Common myeloid progenitor, CD34-positive (primary cell): ENCODE measurements around the gene SDR9C7.
A peak's percentile ranks its signal among the peaks of the same experiment; 100 is the strongest.
"Not testable (repeated sequence)": the region's sequence is repeated elsewhere in the genome, so short reads cannot be mapped to it uniquely, and the experiment has no call there.

ENCODE experiments used
- CTCF ChIA-PET: fragments of 350-600 bp; sonication (Branson Sonifier 250); formaldehyde crosslinking; loops from one replicate; lab custom pipeline; 2021; ENCODE audit warnings: antibody characterized with exemption; lab: Charles Lee
- POLR2A ChIA-PET: fragments of 350-600 bp; sonication (Branson Sonifier 250); formaldehyde crosslinking; loops from one replicate; lab custom pipeline; 2021; ENCODE audit warnings: antibody characterized with exemption; lab: Charles Lee
- DNase-seq, 3 donors: peaks; one replicate each; pipeline versions ENCODE4 v3.0.0 to v3.0.0-alpha.2; 2013
- H3K27ac ChIP-seq, 2 experiments: 1 replicate in 1 of 2; 2 replicates in 1 of 2; pipeline ENCODE4 v1.7.0; 2013; ENCODE audit warnings: inconsistent platforms in 2 of 2, low read length in 2 of 2, mild to moderate bottlenecking in 2 of 2, low read depth in 1 of 2, moderate library complexity in 1 of 2; ENCODE audit not compliant: severe bottlenecking in 2 of 2, insufficient read depth in 1 of 2, poor library complexity in 1 of 2
- H3K27me3 ChIP-seq, 5 experiments: replicated peaks in 2 of 5; 1 replicate in 3 of 5; 2 replicates in 2 of 5; pipeline versions ENCODE4 v1.6.1 to v1.7.0; 2013; ENCODE audit warnings: low read length in 4 of 5, mild to moderate bottlenecking in 2 of 5, moderate library complexity in 2 of 5, inconsistent platforms in 1 of 5; ENCODE audit not compliant: insufficient read depth in 5 of 5, control insufficient read depth in 4 of 5
- H3K36me3 ChIP-seq, 4 experiments: 1 replicate in 2 of 4; 2 replicates in 2 of 4; pipeline versions ENCODE4 v1.6.1 to v1.7.0; 2013; ENCODE audit warnings: low read length in 3 of 4, control low read depth in 1 of 4, mild to moderate bottlenecking in 1 of 4; ENCODE audit not compliant: control insufficient read depth in 4 of 4, insufficient read depth in 4 of 4
- H3K4me1 ChIP-seq, 4 experiments: 1 replicate in 3 of 4; 2 replicates in 1 of 4; pipeline versions ENCODE4 v1.6.1 to v1.7.1; 2013; ENCODE audit warnings: low read length in 3 of 4, mild to moderate bottlenecking in 3 of 4, control low read depth in 1 of 4, inconsistent platforms in 1 of 4, moderate library complexity in 1 of 4; ENCODE audit not compliant: control insufficient read depth in 4 of 4, insufficient read depth in 4 of 4; ENCODE audit errors: control extremely low read depth in 1 of 4
- H3K4me3 ChIP-seq, 7 experiments: 1 replicate in 4 of 7; 2 replicates in 3 of 7; pipeline versions ENCODE4 v1.5.1 to v1.7.0; 2013; ENCODE audit warnings: mild to moderate bottlenecking in 7 of 7, low read length in 6 of 7, moderate library complexity in 6 of 7, inconsistent platforms in 2 of 7, low read depth in 2 of 7, control low read depth in 1 of 7; ENCODE audit not compliant: insufficient read depth in 4 of 7, control insufficient read depth in 1 of 7; ENCODE audit errors: extremely low read depth in 1 of 7
- H3K9me3 ChIP-seq, 5 experiments: 1 replicate in 4 of 5; 2 replicates in 1 of 5; pipeline versions ENCODE4 v1.6.1 to v1.7.1; 2013; ENCODE audit warnings: low read length in 4 of 5, mild to moderate bottlenecking in 2 of 5, inconsistent platforms in 1 of 5, low read depth in 1 of 5, moderate library complexity in 1 of 5; ENCODE audit not compliant: control insufficient read depth in 4 of 5, insufficient read depth in 2 of 5; ENCODE audit errors: control extremely low read depth in 1 of 5
- WGBS: methylation state at CpG from one replicate; pipeline ENCODE4 v1.1.5; 2013; ENCODE audit not compliant: insufficient coverage; 5-methylcytosine and 5-hydroxymethylcytosine counted together

SDR9C7 gene

DNA sequence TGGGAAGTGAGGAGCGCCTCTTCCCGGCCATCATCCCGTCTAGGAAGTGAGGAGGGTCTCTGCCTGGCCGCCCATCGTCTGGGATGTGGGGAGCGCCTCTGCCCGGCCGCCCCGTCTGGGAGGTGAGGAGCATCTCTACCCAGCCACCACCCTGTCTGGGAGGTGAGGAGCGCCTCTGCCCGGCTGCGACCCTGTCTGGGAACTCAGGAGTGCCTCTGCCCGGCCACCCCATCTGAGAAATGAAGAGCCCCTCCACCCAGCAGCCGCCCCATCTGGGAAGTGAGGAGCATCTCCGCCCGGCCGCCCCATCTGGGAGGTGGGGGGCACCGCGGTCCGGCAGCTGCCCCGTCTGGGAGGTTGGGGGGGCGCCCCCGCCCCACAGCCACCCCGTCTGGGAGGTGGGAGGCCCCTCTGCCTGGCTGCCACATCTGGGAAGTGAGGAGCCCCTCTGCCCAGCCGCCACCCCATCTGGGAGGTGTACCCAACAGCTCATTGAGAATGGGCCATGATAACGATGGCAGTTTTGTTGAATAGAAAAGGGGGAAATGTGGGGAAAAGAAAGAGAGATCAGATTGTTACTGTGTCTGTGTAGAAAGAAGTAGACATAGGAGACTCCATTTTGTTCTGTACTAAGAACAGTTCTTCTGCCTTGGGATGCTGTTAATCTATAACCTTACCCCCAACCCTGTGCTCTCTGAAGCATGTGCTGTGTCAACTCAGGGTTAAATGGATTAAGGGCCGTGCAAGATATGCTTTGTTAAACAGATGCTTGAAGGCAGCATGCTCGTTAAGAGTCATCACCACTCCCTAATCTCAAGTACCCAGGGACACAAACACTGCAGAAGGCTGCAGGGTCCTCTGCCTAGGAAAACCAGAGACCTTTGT lies 54.7 kb downstream of the SDR9C7 start:
- CTCF ChIA-PET, DNase-seq, H3K27me3 ChIP-seq, H3K36me3 ChIP-seq, H3K27ac ChIP-seq, H3K4me3 ChIP-seq: not testable (repeated sequence)
- Histone ChIP-seq H3K4me1 (peaks cover 0 to 12% (median 2%) of the 10 kb centered on the region in 4 experiments), H3K9me3 (peaks cover 0 to 12% (median 5%) of the 10 kb centered on the region in 5 experiments)
- POLR2A ChIA-PET: interaction anchor here (0.6 kb wide), 1 partner anchor 30 kb away, joined by 4 read pairs; no protein-coding TSS in a partner anchor
- 97% methylated on average over 14 of the region's 28 CpGs for WGBS

DNA sequence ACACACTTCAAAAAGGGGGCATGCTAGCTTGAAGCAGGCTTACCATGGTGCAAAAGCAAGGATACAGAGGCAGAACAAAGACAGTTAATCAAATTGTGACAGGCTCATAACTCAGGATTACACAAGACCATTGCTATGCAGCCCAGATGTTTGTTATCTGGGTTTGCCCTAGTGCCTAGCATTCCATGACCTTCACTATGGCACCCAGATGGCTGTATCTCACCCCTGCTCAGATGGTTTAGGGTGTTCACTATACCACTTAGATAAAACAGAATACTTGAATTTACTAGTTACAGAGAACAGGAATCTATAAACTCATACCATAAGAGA lies 56.2 kb downstream of the SDR9C7 start:
- DNase-seq: peak in 1 of 3 donors; percentile 46
- no peaks in the 10 kb centered on the region for H3K27me3 ChIP-seq
- no peaks in the 10 kb centered on the region for H3K36me3 ChIP-seq
- ChIA-PET POLR2A (no interaction called here), CTCF (no interaction called here)
- peaks cover 0 to 8% (median 2%) of the 10 kb centered on the region in 5 experiments for H3K9me3 ChIP-seq
- H3K4me1 ChIP-seq: peaks cover 0 to 12% (median 2%) of the 10 kb centered on the region in 4 experiments
- H3K27ac ChIP-seq: no peak overlapping the region
- no peak overlapping the region for H3K4me3 ChIP-seq

DNA sequence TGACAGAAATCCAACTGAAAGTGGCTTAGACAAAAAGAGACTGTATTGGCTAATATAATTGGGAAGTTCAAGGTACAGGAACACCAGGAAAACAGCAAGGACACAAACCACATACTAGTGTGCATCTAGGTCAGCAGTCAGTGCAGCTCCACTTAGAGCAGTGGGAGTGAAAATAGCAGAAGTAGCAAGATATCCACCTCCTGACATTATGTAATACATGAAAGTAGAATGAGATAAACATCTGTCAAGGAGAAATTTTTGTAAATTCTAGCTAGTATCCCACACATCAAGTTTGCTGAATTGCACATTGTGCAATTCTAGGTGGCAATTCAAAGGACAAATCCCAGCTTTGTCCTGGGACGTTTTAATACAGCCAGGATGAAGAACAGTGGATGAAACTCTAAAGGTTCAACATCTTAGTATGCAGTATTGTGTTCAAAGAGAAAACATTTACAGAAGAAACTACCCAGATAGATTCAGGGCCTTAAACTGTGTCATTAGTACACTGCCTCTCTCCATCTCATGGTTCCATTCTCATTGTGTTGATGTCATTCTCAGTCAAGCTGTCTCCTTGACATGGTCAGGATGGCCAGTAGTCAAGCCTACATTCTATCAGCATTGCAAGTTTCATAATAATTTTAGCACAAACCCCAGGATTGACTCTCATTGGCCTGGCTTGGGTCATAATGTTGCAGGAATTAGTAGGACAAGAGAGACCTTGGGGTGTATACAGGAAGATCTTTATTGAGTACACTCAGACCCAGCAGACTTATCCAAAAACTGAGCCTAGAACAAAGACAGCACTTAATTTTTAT lies 56.8 kb downstream of the SDR9C7 start:
- DNase-seq: peak; percentile 8 to 58 (median 40)
- H3K27ac ChIP-seq: no peak overlapping the region
- ChIA-PET POLR2A (interaction anchor here (0.6 kb wide), 1 partner anchor 75 kb away, joined by 3 read pairs; no protein-coding TSS in a partner anchor), CTCF (no interaction called here)
- H3K9me3 ChIP-seq: peaks cover 0 to 6% (median 2%) of the 10 kb centered on the region in 5 experiments
- no peak overlapping the region for H3K4me3 ChIP-seq
- WGBS: no CpG with 5 or more reads among the region's 1 CpG
- no peaks in the 10 kb centered on the region for H3K27me3 ChIP-seq
- no peaks in the 10 kb centered on the region for H3K36me3 ChIP-seq
- peaks cover 0 to 12% (median 2%) of the 10 kb centered on the region in 4 experiments for H3K4me1 ChIP-seq

DNA sequence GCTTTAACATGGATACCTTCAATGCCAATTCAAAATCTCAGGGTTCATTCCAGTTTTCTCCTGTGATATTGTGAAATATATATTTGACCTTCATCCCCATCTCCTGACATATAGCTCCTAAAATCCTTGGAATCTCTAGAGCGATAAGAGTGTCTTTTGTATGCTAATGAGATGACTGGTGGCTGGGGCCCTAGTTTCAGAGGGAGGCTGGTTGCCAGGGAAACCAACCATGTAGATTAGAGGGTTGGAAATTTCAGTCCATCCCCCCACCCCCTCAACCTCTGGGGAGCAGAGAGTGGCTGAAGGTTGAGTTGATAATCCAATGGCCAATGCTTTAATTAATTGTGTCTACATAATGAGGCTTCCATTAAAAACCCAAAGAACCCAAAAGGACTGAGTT lies 59.4 kb downstream of the SDR9C7 start:
- Histone ChIP-seq H3K4me3 (no peak overlapping the region), H3K27me3 (no peaks in the 10 kb centered on the region), H3K36me3 (no peaks in the 10 kb centered on the region), H3K4me1 (peaks cover 0 to 12% (median 2%) of the 10 kb centered on the region in 4 experiments), H3K9me3 (no peaks in the 10 kb centered on the region), H3K27ac (no peak overlapping the region)
- CTCF ChIA-PET: no interaction called here
- no CpG with 5 or more reads among the region's 1 CpG for whole genome bisulfite sequencing
- POLR2A ChIA-PET: no interaction called here
- DNase-seq: no peak

DNA sequence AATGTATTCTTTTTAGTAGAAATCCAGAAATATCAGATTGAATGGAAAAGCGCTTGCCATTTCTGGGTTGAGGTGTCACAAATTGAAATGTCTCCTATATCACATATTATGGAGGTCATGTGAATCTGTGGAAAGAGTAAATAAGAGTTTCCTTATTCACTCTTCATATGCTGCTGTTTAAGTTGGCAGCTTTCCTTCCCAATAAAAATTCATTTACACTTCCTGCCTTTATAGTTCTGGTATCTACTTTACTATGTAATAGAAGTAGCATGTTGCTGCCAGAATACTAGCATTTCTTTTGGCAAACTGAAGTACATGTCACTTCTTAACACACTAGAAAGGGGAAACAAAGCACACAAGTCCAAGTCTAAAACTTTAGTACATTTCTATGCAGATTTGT lies 60.8 kb downstream of the SDR9C7 start:
- H3K4me3 ChIP-seq: no peak overlapping the region
- H3K27ac ChIP-seq: no peak overlapping the region
- no CpG with 5 or more reads among the region's 1 CpG for WGBS
- ChIA-PET CTCF (no interaction called here), POLR2A (no interaction called here)
- H3K4me1 ChIP-seq: peaks cover 0 to 12% (median 2%) of the 10 kb centered on the region in 4 experiments
- no peaks in the 10 kb centered on the region for H3K9me3 ChIP-seq
- no peaks in the 10 kb centered on the region for H3K27me3 ChIP-seq
- no peaks in the 10 kb centered on the region for H3K36me3 ChIP-seq
- no peak for DNase-seq
